ENCODE results near the gene FADS2.

DNA sequence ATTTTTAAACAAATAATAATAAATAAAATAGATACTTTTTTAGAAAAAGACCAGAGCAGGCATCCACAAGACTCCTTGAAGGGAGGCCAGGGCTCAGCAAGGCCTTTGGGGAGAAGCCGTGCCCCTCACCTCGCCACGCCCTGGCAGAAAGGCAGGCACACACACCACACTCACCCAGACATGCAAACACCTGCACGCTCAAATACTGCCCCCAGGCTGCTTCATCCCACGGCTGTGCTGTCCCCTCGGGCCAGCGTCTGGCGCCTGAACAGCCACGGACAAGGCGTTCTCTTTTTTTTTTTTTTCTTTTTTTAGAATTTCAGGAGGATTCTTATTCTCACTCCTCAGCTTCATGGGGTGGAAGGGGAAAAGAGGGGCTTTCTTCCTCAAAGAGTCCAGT, 61.7 kb downstream of the FADS2 start:
- TF ChIP-seq, protein P1, sequence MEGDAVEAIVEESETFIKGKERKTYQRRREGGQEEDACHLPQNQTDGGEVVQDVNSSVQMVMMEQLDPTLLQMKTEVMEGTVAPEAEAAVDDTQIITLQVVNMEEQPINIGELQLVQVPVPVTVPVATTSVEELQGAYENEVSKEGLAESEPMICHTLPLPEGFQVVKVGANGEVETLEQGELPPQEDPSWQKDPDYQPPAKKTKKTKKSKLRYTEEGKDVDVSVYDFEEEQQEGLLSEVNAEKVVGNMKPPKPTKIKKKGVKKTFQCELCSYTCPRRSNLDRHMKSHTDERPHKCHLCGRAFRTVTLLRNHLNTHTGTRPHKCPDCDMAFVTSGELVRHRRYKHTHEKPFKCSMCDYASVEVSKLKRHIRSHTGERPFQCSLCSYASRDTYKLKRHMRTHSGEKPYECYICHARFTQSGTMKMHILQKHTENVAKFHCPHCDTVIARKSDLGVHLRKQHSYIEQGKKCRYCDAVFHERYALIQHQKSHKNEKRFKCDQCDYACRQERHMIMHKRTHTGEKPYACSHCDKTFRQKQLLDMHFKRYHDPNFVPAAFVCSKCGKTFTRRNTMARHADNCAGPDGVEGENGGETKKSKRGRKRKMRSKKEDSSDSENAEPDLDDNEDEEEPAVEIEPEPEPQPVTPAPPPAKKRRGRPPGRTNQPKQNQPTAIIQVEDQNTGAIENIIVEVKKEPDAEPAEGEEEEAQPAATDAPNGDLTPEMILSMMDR (conservative IDR thresholded peaks at IDR 0.05; ENCODE audit: low read depth, low read length), result no peak
- no peak for TF ChIP-seq EZH2 (IDR thresholded peaks at IDR 0.05; ENCODE audit: borderline replicate concordance, low read depth, low read length, poor library complexity, severe bottlenecking)

Data from A673 (cell line).